HCT116 (cell line): ENCODE data around the gene DOK7. TPM values are rescaled to one million over a fixed set of nuclear protein-coding genes. Genes with fewer than 3 reads are reported as not detected.

Source experiments
- ATAC-seq: fragments of 200-7000 bp; cut with Tn5 transposase; 2 replicates; pipeline ENCODE4 v1.9.1; 2020; ENCODE audit warnings: mild to moderate bottlenecking, moderate library complexity
- BruUV-seq: library from RNA; stranded (reverse); fragments of 400-500 nt; replicated peaks from 2 replicates; lab custom pipeline; 2021; lab: Mats Ljungman, UMichigan
- CTCF ChIA-PET: fragments of 300-600 bp; sonication (Branson Sonifier 250); formaldehyde crosslinking; loops from one replicate; lab custom pipeline; 2021; ENCODE audit warnings: antibody characterized with exemption; lab: Charles Lee
- POLR2A ChIA-PET: fragments of 300-600, 350-600 bp; sonication (Branson Sonifier 250); formaldehyde crosslinking; loops from one replicate; lab custom pipeline; 2021; ENCODE audit warnings: antibody characterized with exemption; lab: Charles Lee
- RAD21 ChIA-PET, 2 experiments: fragments of 300-600 bp; sonication (Branson Sonifier 250); formaldehyde crosslinking; loops; one replicate each; lab custom pipeline; 2023; ENCODE audit warnings: low total read pairs in 2 of 2; ENCODE audit not compliant: uncharacterized antibody in 2 of 2, unreplicated experiment in 2 of 2, low non-redundant PET in 1 of 2; lab: Charles Lee
- DNase-seq: peaks from one replicate; pipeline ENCODE4 v3.0.0-alpha.2; 2010; ENCODE audit warnings: low read depth, low spot score
- H2AFZ ChIP-seq: fragments of 200-600 bp; shearing (Covaris generic), sonication (generic); 2 replicates; pipeline ENCODE4 v1.6.1; 2017; ENCODE audit warnings: low read depth, mixed run types, mixed read lengths, antibody characterized with exemption, low read length; ENCODE audit not compliant: poor library complexity, severe bottlenecking
- H3K27ac ChIP-seq: 2 replicates; pipeline ENCODE4 v1.5.1; 2012; ENCODE audit warnings: low read depth, low read length
- H3K27me3 ChIP-seq: fragments of 200-600 bp; sonication (generic); 2 replicates; pipeline ENCODE4 v1.6.1; 2016; ENCODE audit warnings: mixed run types, low read length, mixed read lengths; ENCODE audit not compliant: insufficient read depth
- H3K36me3 ChIP-seq, 2 experiments: fragments of 200-500 bp in 1 of 2; fragments of 200-600 bp in 1 of 2; sonication (Bioruptor generic) in 1 of 2; sonication (generic) in 1 of 2; 2 replicates each; pipeline versions ENCODE4 v1.5.1 to v1.6.1; 2014 to 2016; ENCODE audit warnings: low read length in 2 of 2, inconsistent platforms in 1 of 2, mixed read lengths in 1 of 2, mixed run types in 1 of 2; ENCODE audit not compliant: insufficient read depth in 2 of 2, control insufficient read depth in 1 of 2
- H3K4me1 ChIP-seq, 2 experiments: fragments of 200-600 bp in 1 of 2; sonication (generic) in 1 of 2; 2 replicates each; pipeline versions ENCODE4 v1.5.1 to v1.6.1; 2012 to 2017; ENCODE audit warnings: low read length in 2 of 2, inconsistent platforms in 1 of 2, mild to moderate bottlenecking in 1 of 2, mixed read lengths in 1 of 2, mixed run types in 1 of 2, moderate library complexity in 1 of 2; ENCODE audit not compliant: insufficient read depth in 2 of 2, control insufficient read depth in 1 of 2
- H3K4me2 ChIP-seq: fragments of 200-600 bp; sonication (generic); 2 replicates; pipeline ENCODE4 v1.6.1; 2017; ENCODE audit warnings: mixed run types, low read length, mixed read lengths
- H3K4me3 ChIP-seq, 2 experiments: fragments of 200-600 bp in 1 of 2; sonication (generic) in 1 of 2; replicated peaks in 1 of 2; 2 replicates each; pipeline ENCODE4 v1.5.1; 2011 to 2016; ENCODE audit warnings: low read length in 2 of 2, control low read depth in 1 of 2, low read depth in 1 of 2, mild to moderate bottlenecking in 1 of 2, mixed read lengths in 1 of 2, mixed run types in 1 of 2
- H3K79me2 ChIP-seq: fragments of 200-600 bp; sonication (generic); 2 replicates; pipeline ENCODE4 v1.6.1; 2017; ENCODE audit warnings: mild to moderate bottlenecking, mixed run types, low read length, moderate library complexity, mixed read lengths; ENCODE audit not compliant: insufficient read depth
- H3K9ac ChIP-seq: fragments of 200-600 bp; sonication (generic); 2 replicates; pipeline ENCODE4 v1.6.1; 2016; ENCODE audit warnings: low read length, mixed read lengths
- H3K9me2 ChIP-seq: fragments of 200-600 bp; sonication (generic), shearing (Covaris generic); 2 replicates; pipeline ENCODE4 v1.6.1; 2017; ENCODE audit warnings: mixed run types, mild to moderate bottlenecking, moderate library complexity; ENCODE audit not compliant: insufficient read depth
- H3K9me3 ChIP-seq, 2 experiments: fragments of 200-500 bp in 1 of 2; fragments of 200-600 bp in 1 of 2; sonication (Bioruptor generic) in 1 of 2; sonication (generic) in 1 of 2; 2 replicates each; pipeline ENCODE4 v1.6.1; 2014 to 2017; ENCODE audit warnings: low read length in 2 of 2, mixed read lengths in 2 of 2, inconsistent platforms in 1 of 2, low read depth in 1 of 2, mild to moderate bottlenecking in 1 of 2, mixed run types in 1 of 2, moderate library complexity in 1 of 2; ENCODE audit not compliant: control insufficient read depth in 1 of 2, insufficient read depth in 1 of 2
- H4K20me1 ChIP-seq: fragments of 200-600 bp; sonication (generic), shearing (Covaris generic); 2 replicates; pipeline ENCODE4 v1.6.1; 2017; ENCODE audit warnings: mixed run types, mild to moderate bottlenecking, moderate library complexity; ENCODE audit not compliant: insufficient read depth
- EGR1 ChIP-seq: IDR thresholded peaks from 2 replicates; pipeline ENCODE4 v1.6.1; 2012; ENCODE audit warnings: low read depth
- EZH2phosphoT487 ChIP-seq: fragments of 200-600 bp; IDR thresholded peaks from 2 replicates; pipeline ENCODE4 v1.6.1; 2018; ENCODE audit warnings: antibody characterized with exemption, borderline replicate concordance
- SIN3A ChIP-seq: IDR thresholded peaks from 2 replicates; pipeline ENCODE4 v1.6.1; 2012; ENCODE audit warnings: low read depth
- SRF ChIP-seq: IDR thresholded peaks from 2 replicates; pipeline ENCODE4 v1.6.1; 2012; ENCODE audit warnings: low read depth
- YY1 ChIP-seq: IDR thresholded peaks from 2 replicates; pipeline ENCODE4 v1.6.1; 2011; ENCODE audit warnings: low read length, low read depth, moderate library complexity, mild to moderate bottlenecking; ENCODE audit not compliant: insufficient replicate concordance; ENCODE audit errors: extremely low read depth
- ZNF274 ChIP-seq: fragments of 200-500 bp; sonication (Bioruptor generic); IDR thresholded peaks from 2 replicates; pipeline ENCODE4 v1.6.1; 2014; ENCODE audit warnings: mild to moderate bottlenecking, low read depth, low read length, inconsistent platforms
- intact Hi-C: fragments of 100-400 bp; cut with micrococcal nuclease; formaldehyde crosslinking; loops from 2 replicates; pipeline ENCODE4 v1.10.0; 2022
- total RNA-seq: library from RNA; stranded (reverse); gene quantifications from one replicate; pipeline ENCODE4 v1.2.1, GENCODE V29; 2021; ENCODE audit not compliant: unreplicated experiment
- TF ChIP-seq, protein P1 (sequence below): IDR thresholded peaks from 2 replicates; pipeline ENCODE4 v1.6.1; 2012

The DOK7 gene
- total RNA-seq, 1 experiment from 2014 or later, result 2.4 TPM

- TF ChIP-seq EZH2phosphoT487 (no peak), SIN3A (no peak), EGR1 (no peak), SRF (no peak), ZNF274 (no peak), YY1 (no peak)
- TF ChIP-seq, protein P1, sequence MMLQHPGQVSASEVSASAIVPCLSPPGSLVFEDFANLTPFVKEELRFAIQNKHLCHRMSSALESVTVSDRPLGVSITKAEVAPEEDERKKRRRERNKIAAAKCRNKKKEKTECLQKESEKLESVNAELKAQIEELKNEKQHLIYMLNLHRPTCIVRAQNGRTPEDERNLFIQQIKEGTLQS, result no peak
These were observed 14.8 kb downstream of the DOK7 start (continued) for GRCh38 chr4:3477750-3478430.

- Histone ChIP-seq H3K9me3 (no peaks in the 10 kb centered on the region), H3K9ac (no peak overlapping the region), H3K4me2 (no peak overlapping the region), H3K79me2 (no peaks in the 10 kb centered on the region), H3K27me3 (no peaks in the 10 kb centered on the region), H3K9me2 (no peaks in the 10 kb centered on the region), H4K20me1 (no peaks in the 10 kb centered on the region), H3K36me3 (no peaks in the 10 kb centered on the region), H3K27ac (no peak overlapping the region), H3K4me1 (peaks cover under 1 to 9% of the 10 kb centered on the region in 2 experiments; a peak in 3 of 4 replicates), H2AFZ (no peak overlapping the region), H3K4me3 (no peak overlapping the region)
- ChIA-PET RAD21 (no interaction called here), CTCF (interaction anchor here (2.2 kb wide), 1 partner anchor 402 kb away, joined by 11 read pairs; no protein-coding TSS in a partner anchor), POLR2A (no interaction called here)
- no peak for TF ChIP-seq ZNF274
- no TSS peak for BruUV-seq
- ATAC-seq, result no peak
- intact Hi-C loops, result no loop called here
- DNase-seq, result no peak
These were observed 15.6 kb downstream of the DOK7 start for GRCh38 chr4:3478446-3479357.
